ENCODE data around the gene CAMK1. TPM values are rescaled to one million over a fixed set of nuclear protein-coding genes. Genes with fewer than 3 reads are reported as not detected.

The CAMK1 gene
- total and polyA plus RNA-seq, 9 of the 15 experiments (the other 6 are each of a cell fraction or from before 2014, with no cell fraction given) = 0.23 to 10.7 (median 6.0) TPM

GRCh38 chr3:9800529-9800928 lies 30.8 kb upstream of the CAMK1 start:
- Histone ChIP-seq H4K20me1 (replicated peaks; ENCODE audit: control insufficient read depth, insufficient read depth, low read length) (no peaks in the 10 kb centered on the region), H3K36me3 (ENCODE audit: control insufficient read depth, insufficient read depth, low read length) (peaks cover 93% of the 10 kb centered on the region), H3K4me3 (no peak overlapping the region), H3K9me3 (replicated peaks; ENCODE audit: control insufficient read depth, insufficient read depth, low read depth, low read length) (no peaks in the 10 kb centered on the region), H2AFZ (ENCODE audit: low read depth, low read length) (no peak overlapping the region), H3K27ac (ENCODE audit: extremely low read depth, low read depth, low read length) (no peak overlapping the region), H3K27me3 (ENCODE audit: control insufficient read depth in 2 of 2, insufficient read depth in 2 of 2, low read length in 2 of 2) (no peaks in the 10 kb centered on the region), H3K79me2 (ENCODE audit: control insufficient read depth, insufficient read depth, low read length) (peaks cover 19% of the 10 kb centered on the region), H3K9ac (ENCODE audit: insufficient read depth in 1 of 2, low read depth in 2 of 2, low read length in 2 of 2) (no peak overlapping the region), H3K4me1 (replicated peaks in 1 of 2; ENCODE audit: control insufficient read depth in 2 of 2, insufficient read depth in 2 of 2, low read length in 2 of 2) (no peaks in the 10 kb centered on the region; a peak in 1 of 5 replicates), H3K4me2 (ENCODE audit: insufficient read depth, low read length) (no peak overlapping the region), H3K9me1 (ENCODE audit: control insufficient read depth, insufficient read depth, low read length) (peaks cover 2% of the 10 kb centered on the region)
- peak; percentile 64 for ATAC-seq
- 89% methylated on average over 5 of the region's 5 CpGs for WGBS (ENCODE audit: insufficient coverage, low coverage, missing lambda C conversion rate)
- intact Hi-C loops (cut with micrococcal nuclease) (no loop called here), in situ Hi-C loops (cut with MboI) (no loop called here)
- BruUV-seq (replicated peaks) = no TSS peak
- FAIRE-seq = no peak
- TF ChIP-seq ZNF764 (CRISPR knock-in tag; IDR thresholded peaks at IDR 0.05; ENCODE audit: low read depth) = no peak
- TF ChIP-seq, protein P1, sequence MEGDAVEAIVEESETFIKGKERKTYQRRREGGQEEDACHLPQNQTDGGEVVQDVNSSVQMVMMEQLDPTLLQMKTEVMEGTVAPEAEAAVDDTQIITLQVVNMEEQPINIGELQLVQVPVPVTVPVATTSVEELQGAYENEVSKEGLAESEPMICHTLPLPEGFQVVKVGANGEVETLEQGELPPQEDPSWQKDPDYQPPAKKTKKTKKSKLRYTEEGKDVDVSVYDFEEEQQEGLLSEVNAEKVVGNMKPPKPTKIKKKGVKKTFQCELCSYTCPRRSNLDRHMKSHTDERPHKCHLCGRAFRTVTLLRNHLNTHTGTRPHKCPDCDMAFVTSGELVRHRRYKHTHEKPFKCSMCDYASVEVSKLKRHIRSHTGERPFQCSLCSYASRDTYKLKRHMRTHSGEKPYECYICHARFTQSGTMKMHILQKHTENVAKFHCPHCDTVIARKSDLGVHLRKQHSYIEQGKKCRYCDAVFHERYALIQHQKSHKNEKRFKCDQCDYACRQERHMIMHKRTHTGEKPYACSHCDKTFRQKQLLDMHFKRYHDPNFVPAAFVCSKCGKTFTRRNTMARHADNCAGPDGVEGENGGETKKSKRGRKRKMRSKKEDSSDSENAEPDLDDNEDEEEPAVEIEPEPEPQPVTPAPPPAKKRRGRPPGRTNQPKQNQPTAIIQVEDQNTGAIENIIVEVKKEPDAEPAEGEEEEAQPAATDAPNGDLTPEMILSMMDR (IDR thresholded peaks at IDR 0.05 in 2 of 3, conservative IDR thresholded peaks at IDR 0.05 in 1 of 3; ENCODE audit: insufficient read depth in 2 of 3, low read depth in 1 of 3, low read length in 3 of 3) = peak in 2 of 3 experiments; percentile 22 to 27; a peak in 3 of 6 replicates
- TF ChIP-seq SUPT5H (IDR thresholded peaks at IDR 0.05) = no peak
- no peak for TF ChIP-seq BRD4 (IDR thresholded peaks at IDR 0.05)
- no peak for TF ChIP-seq FOXP1 (CRISPR knock-in tag; IDR thresholded peaks at IDR 0.05)
- TF ChIP-seq CREB3L1 (IDR thresholded peaks at IDR 0.05; ENCODE audit: borderline replicate concordance, low read depth) = no peak
- no peak for DNase-seq (ENCODE audit: extremely low read depth in 1 of 4, low spot score in 3 of 4)
- ChIA-PET CTCF (ENCODE audit: low intra/inter-chr PET ratio) (interaction anchor here (0.5 to 0.6 kb wide), 2 partner anchors 56 to 81 kb away, joined by 3 read pairs; no protein-coding TSS in a partner anchor), POLR2A (no interaction called here)
